H1 (cell line): ENCODE measurements around the gene SLC16A9. TPM values are rescaled to one million over a fixed set of nuclear protein-coding genes. Genes with fewer than 3 reads are reported as not detected.

Experiments used
- KDM1A ChIP-seq: fragments of 200-600, 300-600 bp; sonication (generic); IDR thresholded peaks from 2 replicates; pipeline ENCODE4 v1.7.1; 2016; ENCODE audit warnings: mild to moderate bottlenecking, low read length, borderline replicate concordance
- TEAD4 ChIP-seq: IDR thresholded peaks from 2 replicates; pipeline ENCODE4 v1.6.1; 2012; ENCODE audit warnings: low read depth, low read length, inconsistent platforms, mixed read lengths
- polyA plus RNA-seq, 7 experiments: library from polyadenylated mRNA; depleted of rRNA in 3 of 7; stranded (reverse) in 5 of 7; unstranded in 2 of 7; fragments of >200 nt in 5 of 7; fragments of 200-250 nt in 2 of 7; gene quantifications; 1 replicate in 5 of 7; 2 replicates in 1 of 7; 4 replicates in 1 of 7; pipeline versions ENCODE4 v1.2.1 to v1.2.3, GENCODE V29; 2011 to 2013; ENCODE audit warnings: missing spikeins in 2 of 7, mixed read lengths in 2 of 7
- total RNA-seq: library from RNA; stranded (reverse); fragmentation: NEBNext Ultra II Directional; extraction: Animal tissue kit (Norgen Biotek cat#: 25700); gene quantifications from 2 replicates; pipeline ENCODE4 v1.2.1, GENCODE V29; 2021

The SLC16A9 gene
- total and polyA plus RNA-seq, 2 of the 8 experiments (the other 6 are each of a cell fraction or from before 2014, with no cell fraction given): 11.2 to 20.5 TPM

DNA sequence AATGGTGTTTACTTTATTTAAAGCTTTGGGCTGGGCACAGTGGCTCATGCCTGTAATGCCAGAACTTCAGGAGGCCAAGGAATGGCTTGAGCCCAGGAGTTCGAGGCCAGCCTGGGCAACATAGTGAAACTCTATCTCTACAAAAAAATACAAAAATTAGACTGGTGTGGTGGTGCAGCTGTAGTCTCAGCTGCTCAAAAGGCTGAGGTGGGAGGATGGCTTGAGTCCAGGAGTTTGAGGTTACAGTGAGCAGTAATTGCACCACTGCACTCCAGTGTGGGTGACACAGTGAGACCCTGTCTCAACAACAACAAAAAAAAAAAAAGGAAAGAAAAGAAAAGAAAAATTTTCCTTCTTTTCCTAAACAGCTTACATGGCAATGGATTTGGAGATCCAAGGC lies 22.0 kb downstream of the SLC16A9 start (continued):
- TF ChIP-seq TEAD4 (no peak), KDM1A (no peak)
